Neural cell (in vitro differentiated cells): ENCODE results near the gene MFSD8. TPM values are rescaled to one million over a fixed set of nuclear protein-coding genes. Genes with fewer than 3 reads are reported as not detected.

Source experiments
- H2AFZ ChIP-seq: fragments of 200-600, 300-800 bp; sonication (generic), shearing (Covaris generic); 2 replicates; pipeline ENCODE4 v1.6.0; 2014; ENCODE audit warnings: low read depth, mild to moderate bottlenecking, antibody characterized with exemption, low read length, moderate library complexity
- H3F3A ChIP-seq: fragments of 200-600 bp; shearing (Covaris generic); 2 replicates; pipeline ENCODE4 v1.6.1; 2016; ENCODE audit warnings: mild to moderate bottlenecking, moderate library complexity, mixed read lengths, antibody characterized with exemption, low read length; ENCODE audit not compliant: insufficient read depth, poor library complexity, severe bottlenecking
- H3K27ac ChIP-seq: fragments of 200-600, 300-800 bp; sonication (generic), shearing (Covaris generic); 2 replicates; pipeline ENCODE4 v1.5.1; 2014; ENCODE audit warnings: mild to moderate bottlenecking, low read length, moderate library complexity
- H3K27me3 ChIP-seq: fragments of 300-800, 200-600 bp; sonication (generic), shearing (Covaris generic); 2 replicates; pipeline ENCODE4 v1.6.0; 2014; ENCODE audit warnings: mild to moderate bottlenecking, low read depth, low read length, moderate library complexity; ENCODE audit not compliant: insufficient read depth
- H3K36me3 ChIP-seq: fragments of 300-800, 200-600 bp; sonication (generic), shearing (Covaris generic); 2 replicates; pipeline ENCODE4 v1.5.1; 2014; ENCODE audit warnings: mild to moderate bottlenecking, antibody characterized with exemption, low read length, moderate library complexity; ENCODE audit not compliant: insufficient read depth
- H3K4me2 ChIP-seq: fragments of 300-800, 200-600 bp; sonication (generic), shearing (Covaris generic); 2 replicates; pipeline ENCODE4 v1.6.0; 2014; ENCODE audit warnings: mild to moderate bottlenecking, low read length
- H3K4me3 ChIP-seq: fragments of 300-800, 200-600 bp; sonication (generic), shearing (Covaris generic); 2 replicates; pipeline ENCODE4 v1.5.1; 2014; ENCODE audit warnings: mild to moderate bottlenecking, low read length, moderate library complexity
- H3K79me2 ChIP-seq: fragments of 200-600 bp; shearing (Covaris generic); replicated peaks from 2 replicates; pipeline ENCODE4 v1.6.0; 2014; ENCODE audit warnings: mild to moderate bottlenecking, low read length, moderate library complexity; ENCODE audit not compliant: insufficient read depth
- H3K9ac ChIP-seq: fragments of 300-800, 200-600 bp; sonication (generic), shearing (Covaris generic); 2 replicates; pipeline ENCODE4 v1.6.1; 2016; ENCODE audit warnings: mild to moderate bottlenecking, low read length, mixed read lengths
- H3K9me2 ChIP-seq: fragments of 200-600 bp; shearing (Covaris generic); 2 replicates; pipeline ENCODE4 v1.6.1; 2016; ENCODE audit warnings: mild to moderate bottlenecking, low read length, mixed read lengths; ENCODE audit not compliant: insufficient read depth
- H3K9me3 ChIP-seq: fragments of 200-600, 300-800 bp; sonication (generic), shearing (Covaris generic); 2 replicates; pipeline ENCODE4 v1.6.1; 2016; ENCODE audit warnings: mild to moderate bottlenecking, mixed run types, low read length, moderate library complexity, mixed read lengths
- H4K20me1 ChIP-seq: fragments of 200-600 bp; shearing (Covaris generic); 2 replicates; pipeline ENCODE4 v1.6.1; 2016; ENCODE audit warnings: mild to moderate bottlenecking, mixed run types; ENCODE audit not compliant: insufficient read depth
- CTCF ChIP-seq: fragments of 450-650 bp; IDR thresholded peaks from 2 replicates; pipeline ENCODE4 v1.5.1; 2014; ENCODE audit warnings: antibody characterized with exemption, mild to moderate bottlenecking, moderate library complexity; ENCODE audit not compliant: poor library complexity, severe bottlenecking
- EP300 ChIP-seq: fragments of 450-650 bp; conservative IDR thresholded peaks from 2 replicates; pipeline ENCODE4 v1.6.1; 2014; ENCODE audit warnings: antibody characterized with exemption, mild to moderate bottlenecking, moderate library complexity; ENCODE audit not compliant: poor library complexity, severe bottlenecking
- EZH2 ChIP-seq: fragments of 200-600, 300-800 bp; shearing (Covaris generic), sonication (generic); IDR thresholded peaks from 2 replicates; pipeline ENCODE4 v1.6.1; 2014; ENCODE audit warnings: antibody characterized with exemption, low read length, borderline replicate concordance, mild to moderate bottlenecking; ENCODE audit not compliant: insufficient read depth, poor library complexity, severe bottlenecking
- MXI1 ChIP-seq: fragments of 450-650 bp; conservative IDR thresholded peaks from 2 replicates; pipeline ENCODE4 v1.6.1; 2014; ENCODE audit warnings: antibody characterized with exemption, mild to moderate bottlenecking; ENCODE audit not compliant: poor library complexity, severe bottlenecking
- POLR2AphosphoS5 ChIP-seq: IDR thresholded peaks from 2 replicates; pipeline ENCODE4 v1.6.1; 2012
- RAD21 ChIP-seq: fragments of 450-650 bp; conservative IDR thresholded peaks from 2 replicates; pipeline ENCODE4 v1.6.1; 2014; ENCODE audit warnings: antibody characterized with exemption, mild to moderate bottlenecking, moderate library complexity
- SMC3 ChIP-seq: fragments of 450-650 bp; conservative IDR thresholded peaks from 2 replicates; pipeline ENCODE4 v1.6.1; 2014; ENCODE audit warnings: antibody characterized with exemption, mild to moderate bottlenecking, moderate library complexity; ENCODE audit not compliant: poor library complexity
- TAF1 ChIP-seq: IDR thresholded peaks from 2 replicates; pipeline ENCODE4 v1.6.1; 2012; ENCODE audit warnings: low read depth
- polyA plus RNA-seq: library from polyadenylated mRNA; depleted of rRNA; stranded (reverse); fragments of >200 nt; gene quantifications from 2 replicates; pipeline ENCODE4 v1.2.3, GENCODE V29; 2014
- TF ChIP-seq, protein P1 (sequence below): IDR thresholded peaks from 2 replicates; pipeline ENCODE4 v1.6.1; 2012; ENCODE audit warnings: borderline replicate concordance

MFSD8 gene
- polyA plus RNA-seq, 1 donor from 2014 or later: 92.9 TPM

DNA sequence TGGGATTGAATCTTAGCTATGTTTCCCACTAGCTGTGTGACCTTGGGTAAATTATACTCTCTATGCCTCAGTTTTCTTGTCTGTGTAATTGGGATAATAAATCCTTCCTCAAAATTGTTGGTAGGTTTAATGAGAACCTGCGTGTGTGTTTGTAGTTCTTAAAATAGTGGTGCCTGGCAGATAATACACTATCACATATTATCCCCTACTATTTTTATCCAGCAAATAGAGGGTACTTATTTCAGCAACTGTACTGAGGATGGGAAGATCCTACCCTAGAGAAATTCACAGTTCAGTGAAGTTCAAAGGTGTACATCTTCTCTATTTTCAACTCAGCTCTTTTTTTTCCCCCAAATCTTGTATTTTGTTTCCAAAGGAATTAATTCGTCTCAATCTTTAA, 17.5 kb upstream of the MFSD8 start:
- no peaks in the 10 kb centered on the region for H4K20me1 ChIP-seq
- H3F3A ChIP-seq: no peaks in the 10 kb centered on the region
- no peak overlapping the region for H3K4me3 ChIP-seq
- no peak overlapping the region for H3K27ac ChIP-seq
- no peaks in the 10 kb centered on the region for H3K79me2 ChIP-seq
- H2AFZ ChIP-seq: no peak overlapping the region
- H3K9me2 ChIP-seq: no peaks in the 10 kb centered on the region
- H3K27me3 ChIP-seq: no peaks in the 10 kb centered on the region
- no peaks in the 10 kb centered on the region for H3K36me3 ChIP-seq
- no peak overlapping the region for H3K9ac ChIP-seq
- H3K4me2 ChIP-seq: no peak overlapping the region
- TF ChIP-seq CTCF (no peak), POLR2AphosphoS5 (no peak)
- H3K9me3 ChIP-seq: no peaks in the 10 kb centered on the region

- H3K27ac ChIP-seq: no peak overlapping the region
- H4K20me1 ChIP-seq: no peaks in the 10 kb centered on the region
- H3K36me3 ChIP-seq: no peaks in the 10 kb centered on the region
- H3K9ac ChIP-seq: no peak overlapping the region
- no peak overlapping the region for H3K4me2 ChIP-seq
- H3K27me3 ChIP-seq: no peaks in the 10 kb centered on the region
- no peak overlapping the region for H2AFZ ChIP-seq
- no peak overlapping the region for H3K4me3 ChIP-seq
- no peaks in the 10 kb centered on the region for H3K9me3 ChIP-seq
- H3K79me2 ChIP-seq: no peaks in the 10 kb centered on the region
- H3K9me2 ChIP-seq: no peaks in the 10 kb centered on the region
- no peaks in the 10 kb centered on the region for H3F3A ChIP-seq
- TF ChIP-seq EP300: no peak
- no peak for TF ChIP-seq MXI1
- TF ChIP-seq EZH2: no peak
- no peak for TF ChIP-seq POLR2AphosphoS5
- TF ChIP-seq RAD21: no peak
- no peak for TF ChIP-seq SMC3
- no peak for TF ChIP-seq TAF1
- TF ChIP-seq, protein P1, sequence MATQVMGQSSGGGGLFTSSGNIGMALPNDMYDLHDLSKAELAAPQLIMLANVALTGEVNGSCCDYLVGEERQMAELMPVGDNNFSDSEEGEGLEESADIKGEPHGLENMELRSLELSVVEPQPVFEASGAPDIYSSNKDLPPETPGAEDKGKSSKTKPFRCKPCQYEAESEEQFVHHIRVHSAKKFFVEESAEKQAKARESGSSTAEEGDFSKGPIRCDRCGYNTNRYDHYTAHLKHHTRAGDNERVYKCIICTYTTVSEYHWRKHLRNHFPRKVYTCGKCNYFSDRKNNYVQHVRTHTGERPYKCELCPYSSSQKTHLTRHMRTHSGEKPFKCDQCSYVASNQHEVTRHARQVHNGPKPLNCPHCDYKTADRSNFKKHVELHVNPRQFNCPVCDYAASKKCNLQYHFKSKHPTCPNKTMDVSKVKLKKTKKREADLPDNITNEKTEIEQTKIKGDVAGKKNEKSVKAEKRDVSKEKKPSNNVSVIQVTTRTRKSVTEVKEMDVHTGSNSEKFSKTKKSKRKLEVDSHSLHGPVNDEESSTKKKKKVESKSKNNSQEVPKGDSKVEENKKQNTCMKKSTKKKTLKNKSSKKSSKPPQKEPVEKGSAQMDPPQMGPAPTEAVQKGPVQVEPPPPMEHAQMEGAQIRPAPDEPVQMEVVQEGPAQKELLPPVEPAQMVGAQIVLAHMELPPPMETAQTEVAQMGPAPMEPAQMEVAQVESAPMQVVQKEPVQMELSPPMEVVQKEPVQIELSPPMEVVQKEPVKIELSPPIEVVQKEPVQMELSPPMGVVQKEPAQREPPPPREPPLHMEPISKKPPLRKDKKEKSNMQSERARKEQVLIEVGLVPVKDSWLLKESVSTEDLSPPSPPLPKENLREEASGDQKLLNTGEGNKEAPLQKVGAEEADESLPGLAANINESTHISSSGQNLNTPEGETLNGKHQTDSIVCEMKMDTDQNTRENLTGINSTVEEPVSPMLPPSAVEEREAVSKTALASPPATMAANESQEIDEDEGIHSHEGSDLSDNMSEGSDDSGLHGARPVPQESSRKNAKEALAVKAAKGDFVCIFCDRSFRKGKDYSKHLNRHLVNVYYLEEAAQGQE: no peak
- no peak for TF ChIP-seq CTCF
These were observed 14.0 kb upstream of the MFSD8 start for GRCh38 chr4:127978930-127979329.
